SU-DHL-6 (cell line): ENCODE results near the gene CYSRT1.

Experiments used
- H2AFZ ChIP-seq: fragments of 200-600 bp; sonication (generic); 2 replicates; pipeline ENCODE4 v1.6.1; 2014; ENCODE audit warnings: low read depth, mild to moderate bottlenecking, moderate library complexity, mixed read lengths, antibody characterized with exemption, low read length; ENCODE audit not compliant: severe bottlenecking
- H3F3A ChIP-seq: fragments of 200-600 bp; shearing (Covaris generic); 2 replicates; pipeline ENCODE4 v1.6.0; 2016; ENCODE audit warnings: antibody characterized with exemption, mild to moderate bottlenecking; ENCODE audit not compliant: insufficient read depth
- H3K27ac ChIP-seq: fragments of 200-600 bp; sonication (generic); 2 replicates; pipeline ENCODE4 v1.5.1; 2016; ENCODE audit warnings: low read depth, mild to moderate bottlenecking, low read length, moderate library complexity, mixed read lengths
- H3K27me3 ChIP-seq: fragments of 200-600 bp; sonication (generic), shearing (Covaris generic); 2 replicates; pipeline ENCODE4 v1.6.0; 2014; ENCODE audit warnings: mild to moderate bottlenecking, low read length
- H3K36me3 ChIP-seq: fragments of 200-600 bp; sonication (generic); 2 replicates; pipeline ENCODE4 v1.6.1; 2014; ENCODE audit warnings: mild to moderate bottlenecking, low read length, mixed read lengths
- H3K4me2 ChIP-seq: fragments of 300-600, 200-600 bp; shearing (Covaris generic), sonication (generic); 2 replicates; pipeline ENCODE4 v1.6.0; 2014; ENCODE audit warnings: low read length, low read depth, mild to moderate bottlenecking; ENCODE audit not compliant: poor library complexity, severe bottlenecking
- H3K4me3 ChIP-seq: fragments of 200-600 bp; sonication (generic); 2 replicates; pipeline ENCODE4 v1.5.1; 2014; ENCODE audit warnings: antibody characterized with exemption, low read length, mild to moderate bottlenecking, mixed read lengths; ENCODE audit not compliant: insufficient read depth, poor library complexity, severe bottlenecking
- H3K79me2 ChIP-seq: fragments of 200-600 bp; sonication (generic); 2 replicates; pipeline ENCODE4 v1.6.1; 2014; ENCODE audit warnings: mild to moderate bottlenecking, low read length, moderate library complexity; ENCODE audit not compliant: insufficient read depth
- H3K9ac ChIP-seq: fragments of 200-600 bp; sonication (generic); 2 replicates; pipeline ENCODE4 v1.7.0; 2014; ENCODE audit warnings: mild to moderate bottlenecking, low read length
- H3K9me2 ChIP-seq: fragments of 200-600 bp; sonication (generic); replicated peaks from 2 replicates; pipeline ENCODE4 v1.6.1; 2014; ENCODE audit warnings: low read length; ENCODE audit not compliant: insufficient read depth
- H3K9me3 ChIP-seq: fragments of 200-600 bp; sonication (generic); 2 replicates; pipeline ENCODE4 v1.6.1; 2014; ENCODE audit warnings: low read length, mixed read lengths; ENCODE audit not compliant: insufficient read depth
- H4K20me1 ChIP-seq: fragments of 200-600 bp; sonication (generic); 2 replicates; pipeline ENCODE4 v1.6.1; 2014; ENCODE audit warnings: low read depth, mild to moderate bottlenecking, antibody characterized with exemption, low read length, moderate library complexity, mixed read lengths
- EZH2phosphoT487 ChIP-seq: fragments of 200-600 bp; sonication (generic), shearing (Covaris generic); conservative IDR thresholded peaks from 2 replicates; pipeline ENCODE4 v1.6.1; 2018; ENCODE audit warnings: mild to moderate bottlenecking, antibody characterized with exemption, low read length, moderate library complexity, mixed read lengths
- TF ChIP-seq, protein P1 (sequence below): fragments of 200-600 bp; sonication (generic); IDR thresholded peaks from one replicate; pipeline ENCODE4 v1.5.1; 2017; ENCODE audit warnings: antibody characterized with exemption, mild to moderate bottlenecking, low read length, moderate library complexity; ENCODE audit not compliant: insufficient read depth, poor library complexity, severe bottlenecking

CYSRT1 gene

DNA sequence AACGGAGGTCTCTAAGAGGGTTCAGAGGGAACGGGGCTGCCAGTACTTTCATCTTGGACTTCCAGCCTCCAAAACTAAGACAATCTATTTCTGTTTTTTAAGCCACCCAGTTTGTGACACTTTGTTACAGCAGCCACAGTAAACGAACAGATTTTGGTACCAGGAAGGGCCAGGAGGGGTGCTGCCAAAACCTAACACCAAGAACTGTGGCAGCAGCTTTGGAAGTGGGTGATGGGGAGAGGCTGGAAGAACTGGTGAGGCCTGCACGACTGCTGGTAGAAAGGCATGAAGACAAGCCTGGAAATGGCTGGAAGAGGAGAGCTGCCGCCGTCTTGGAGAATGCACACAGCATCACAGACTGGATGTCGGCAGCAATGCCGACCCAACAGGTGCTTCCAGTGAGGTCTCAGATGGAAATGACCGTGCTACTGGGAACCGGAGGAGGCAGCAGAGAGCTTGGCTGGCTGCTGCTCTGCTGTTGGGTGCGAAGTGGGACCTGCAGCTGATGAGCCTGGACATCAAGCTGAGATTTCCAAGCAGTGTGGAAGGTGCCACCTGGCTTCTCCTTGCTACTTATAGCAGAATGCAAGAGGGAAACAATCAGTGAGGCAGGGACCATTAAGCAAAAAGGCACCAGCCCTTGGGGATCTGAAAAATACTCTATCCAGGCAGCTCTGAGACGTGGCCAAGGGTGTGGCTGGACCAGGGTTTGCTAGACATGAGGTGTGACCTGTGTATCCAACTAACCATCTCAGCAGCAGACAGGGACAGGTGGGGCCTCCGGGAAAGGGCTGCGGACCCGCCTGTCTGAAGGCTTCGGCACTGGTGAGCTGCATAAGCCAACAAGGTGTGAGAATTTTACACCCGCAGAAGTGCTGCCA, 48.4 kb upstream of the CYSRT1 start:
- H3K27me3 ChIP-seq: no peaks in the 10 kb centered on the region
- no peak overlapping the region for H3K4me3 ChIP-seq
- no peak overlapping the region for H2AFZ ChIP-seq
- H3K9me2 ChIP-seq: no peaks in the 10 kb centered on the region
- no peaks in the 10 kb centered on the region for H3K79me2 ChIP-seq
- no peaks in the 10 kb centered on the region for H3K9me3 ChIP-seq
- no peak for TF ChIP-seq EZH2phosphoT487
- TF ChIP-seq, protein P1, sequence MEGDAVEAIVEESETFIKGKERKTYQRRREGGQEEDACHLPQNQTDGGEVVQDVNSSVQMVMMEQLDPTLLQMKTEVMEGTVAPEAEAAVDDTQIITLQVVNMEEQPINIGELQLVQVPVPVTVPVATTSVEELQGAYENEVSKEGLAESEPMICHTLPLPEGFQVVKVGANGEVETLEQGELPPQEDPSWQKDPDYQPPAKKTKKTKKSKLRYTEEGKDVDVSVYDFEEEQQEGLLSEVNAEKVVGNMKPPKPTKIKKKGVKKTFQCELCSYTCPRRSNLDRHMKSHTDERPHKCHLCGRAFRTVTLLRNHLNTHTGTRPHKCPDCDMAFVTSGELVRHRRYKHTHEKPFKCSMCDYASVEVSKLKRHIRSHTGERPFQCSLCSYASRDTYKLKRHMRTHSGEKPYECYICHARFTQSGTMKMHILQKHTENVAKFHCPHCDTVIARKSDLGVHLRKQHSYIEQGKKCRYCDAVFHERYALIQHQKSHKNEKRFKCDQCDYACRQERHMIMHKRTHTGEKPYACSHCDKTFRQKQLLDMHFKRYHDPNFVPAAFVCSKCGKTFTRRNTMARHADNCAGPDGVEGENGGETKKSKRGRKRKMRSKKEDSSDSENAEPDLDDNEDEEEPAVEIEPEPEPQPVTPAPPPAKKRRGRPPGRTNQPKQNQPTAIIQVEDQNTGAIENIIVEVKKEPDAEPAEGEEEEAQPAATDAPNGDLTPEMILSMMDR: peak; percentile 13
- H3K4me2 ChIP-seq: no peak overlapping the region
- H4K20me1 ChIP-seq: no peaks in the 10 kb centered on the region
- no peaks in the 10 kb centered on the region for H3K36me3 ChIP-seq
- H3K27ac ChIP-seq: no peak overlapping the region
- no peaks in the 10 kb centered on the region for H3F3A ChIP-seq
- no peak overlapping the region for H3K9ac ChIP-seq

DNA sequence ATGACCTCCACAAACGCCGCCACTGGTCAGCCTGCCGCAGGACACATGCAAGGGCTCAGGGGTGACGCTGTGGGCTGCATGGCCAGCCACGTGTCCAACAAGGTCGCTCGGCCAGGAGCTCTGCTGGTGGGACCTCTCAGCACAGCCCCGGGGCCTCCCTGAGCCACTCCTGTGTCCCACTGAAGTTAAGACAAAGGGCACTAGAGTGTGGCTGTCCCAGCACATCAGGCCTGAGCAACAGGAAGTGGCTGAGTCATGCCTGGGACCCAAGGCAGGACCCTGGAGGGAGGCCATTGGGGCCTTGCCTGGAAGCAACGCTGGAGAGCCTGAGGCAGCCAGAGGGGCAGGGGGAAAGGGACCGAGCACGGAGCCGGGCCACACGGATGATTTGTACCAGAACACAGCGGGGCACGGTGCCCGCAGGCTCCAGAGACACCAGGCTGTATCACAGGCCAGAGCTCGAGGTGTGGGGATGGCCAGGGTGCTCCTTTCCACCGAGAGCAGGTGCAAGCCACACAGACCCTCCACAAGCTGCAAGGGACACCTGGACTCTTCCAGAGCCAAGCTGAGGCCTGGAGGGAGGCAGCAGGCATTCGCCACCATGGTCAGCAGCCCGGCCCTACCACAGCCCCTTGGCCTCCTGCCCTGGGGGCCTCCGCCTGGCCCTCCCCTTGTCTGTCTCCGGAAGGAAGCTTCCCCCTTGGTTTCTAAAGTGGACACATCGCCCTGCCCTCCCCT, 46.6 kb upstream of the CYSRT1 start:
- Histone ChIP-seq H3K9me3 (no peaks in the 10 kb centered on the region), H3K36me3 (no peaks in the 10 kb centered on the region), H3K27me3 (no peaks in the 10 kb centered on the region), H3K9me2 (no peaks in the 10 kb centered on the region), H2AFZ (no peak overlapping the region), H3K4me2 (no peak overlapping the region), H3K27ac (no peak overlapping the region), H3F3A (no peaks in the 10 kb centered on the region), H3K4me3 (no peak overlapping the region), H3K9ac (no peak overlapping the region), H4K20me1 (no peaks in the 10 kb centered on the region), H3K79me2 (no peaks in the 10 kb centered on the region)
- no peak for TF ChIP-seq EZH2phosphoT487

DNA sequence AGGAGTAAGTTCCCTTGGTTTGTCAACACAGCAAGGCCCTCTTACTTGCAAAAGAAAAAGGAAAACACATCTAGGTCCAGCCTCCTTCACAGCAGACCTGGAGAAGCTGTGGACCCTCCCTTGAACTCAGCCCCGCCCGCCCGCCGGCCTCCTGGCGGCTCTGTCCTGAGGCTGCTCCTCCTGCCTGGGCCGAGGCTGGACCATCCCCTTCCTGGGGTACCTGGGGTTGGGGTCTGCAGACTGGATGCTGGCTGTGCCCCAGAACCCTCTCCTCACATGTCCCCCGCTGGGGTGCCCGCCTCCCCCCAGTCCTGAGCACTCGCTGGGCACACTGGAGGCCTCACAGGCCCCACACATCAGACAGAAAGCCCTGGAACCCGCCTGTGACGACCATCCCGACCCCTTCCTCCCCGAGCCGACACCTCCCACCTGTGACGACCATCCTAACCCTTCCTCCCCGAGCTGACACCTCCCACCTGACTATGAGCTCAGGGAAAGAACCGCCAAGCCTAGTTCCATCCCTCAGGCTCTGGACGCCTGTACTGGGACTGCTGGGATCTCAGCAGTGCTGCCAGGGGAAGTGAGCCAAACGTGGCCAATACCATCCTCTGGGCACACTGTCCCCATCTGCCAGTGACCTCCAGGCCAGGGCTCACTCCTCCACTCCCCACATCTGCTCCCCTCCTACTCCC, 45.9 kb upstream of the CYSRT1 start:
- Histone ChIP-seq H4K20me1 (no peaks in the 10 kb centered on the region), H3K4me3 (no peak overlapping the region), H3F3A (no peaks in the 10 kb centered on the region), H3K9me3 (no peaks in the 10 kb centered on the region), H3K36me3 (no peaks in the 10 kb centered on the region), H3K9ac (no peak overlapping the region), H3K27me3 (no peaks in the 10 kb centered on the region), H3K4me2 (no peak overlapping the region), H3K79me2 (no peaks in the 10 kb centered on the region), H3K9me2 (no peaks in the 10 kb centered on the region), H2AFZ (no peak overlapping the region), H3K27ac (no peak overlapping the region)
- no peak for TF ChIP-seq EZH2phosphoT487
- TF ChIP-seq, protein P1: no peak
